ENCODE measurements around the gene CDC45. TPM values are rescaled to one million over a fixed set of nuclear protein-coding genes. Genes with fewer than 3 reads are reported as not detected.

The CDC45 gene
- total and polyA plus RNA-seq, 9 donors = 0.46 to 2.2 (median 1.1) TPM; not detected in 3

- Histone ChIP-seq H3K27ac (no peak overlapping the region), H3K4me1 (ENCODE audit: insufficient read depth) (no peaks in the 10 kb centered on the region), H3K9me3 (no peaks in the 10 kb centered on the region), H3K27me3 (no peaks in the 10 kb centered on the region), H3K36me3 (no peaks in the 10 kb centered on the region), H3K4me3 (peak overlapping the region; percentile 11)
- TF ChIP-seq POLR2A (IDR thresholded peaks at IDR 0.05) (no peak), EP300 (IDR thresholded peaks at IDR 0.05) (no peak)
- TF ChIP-seq, protein P1, sequence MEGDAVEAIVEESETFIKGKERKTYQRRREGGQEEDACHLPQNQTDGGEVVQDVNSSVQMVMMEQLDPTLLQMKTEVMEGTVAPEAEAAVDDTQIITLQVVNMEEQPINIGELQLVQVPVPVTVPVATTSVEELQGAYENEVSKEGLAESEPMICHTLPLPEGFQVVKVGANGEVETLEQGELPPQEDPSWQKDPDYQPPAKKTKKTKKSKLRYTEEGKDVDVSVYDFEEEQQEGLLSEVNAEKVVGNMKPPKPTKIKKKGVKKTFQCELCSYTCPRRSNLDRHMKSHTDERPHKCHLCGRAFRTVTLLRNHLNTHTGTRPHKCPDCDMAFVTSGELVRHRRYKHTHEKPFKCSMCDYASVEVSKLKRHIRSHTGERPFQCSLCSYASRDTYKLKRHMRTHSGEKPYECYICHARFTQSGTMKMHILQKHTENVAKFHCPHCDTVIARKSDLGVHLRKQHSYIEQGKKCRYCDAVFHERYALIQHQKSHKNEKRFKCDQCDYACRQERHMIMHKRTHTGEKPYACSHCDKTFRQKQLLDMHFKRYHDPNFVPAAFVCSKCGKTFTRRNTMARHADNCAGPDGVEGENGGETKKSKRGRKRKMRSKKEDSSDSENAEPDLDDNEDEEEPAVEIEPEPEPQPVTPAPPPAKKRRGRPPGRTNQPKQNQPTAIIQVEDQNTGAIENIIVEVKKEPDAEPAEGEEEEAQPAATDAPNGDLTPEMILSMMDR (IDR thresholded peaks at IDR 0.05) = no peak
- WGBS, 3 donors = 58 to 73% (median 66%) methylated on average over 14 to 16 of the region's 16 CpGs
- DNase-seq = no peak
- intact Hi-C loops (cut with DNase I) = no loop called here
Measured at GRCh38 chr22:19522190-19522880, 42.6 kb downstream of the CDC45 start.

GRCh38 chr22:19522881-19523239 is 43.1 kb downstream of the CDC45 start:
- TF ChIP-seq POLR2A (IDR thresholded peaks at IDR 0.05) = no peak
- TF ChIP-seq, protein P1 (IDR thresholded peaks at IDR 0.05) = no peak
- TF ChIP-seq EP300 (IDR thresholded peaks at IDR 0.05) = no peak
- intact Hi-C loops (cut with DNase I) = no loop called here
- no peaks in the 10 kb centered on the region for H3K4me1 ChIP-seq (ENCODE audit: insufficient read depth)
- no peaks in the 10 kb centered on the region for H3K36me3 ChIP-seq
- no peak overlapping the region for H3K27ac ChIP-seq
- no peak for DNase-seq
- 15 to 30% (median 21%) methylated on average over 9 of the region's 9 CpGs for WGBS, 3 donors
- H3K9me3 ChIP-seq = no peaks in the 10 kb centered on the region
- H3K27me3 ChIP-seq = no peaks in the 10 kb centered on the region
- peak overlapping the region; percentile 20 for H3K4me3 ChIP-seq

DNA sequence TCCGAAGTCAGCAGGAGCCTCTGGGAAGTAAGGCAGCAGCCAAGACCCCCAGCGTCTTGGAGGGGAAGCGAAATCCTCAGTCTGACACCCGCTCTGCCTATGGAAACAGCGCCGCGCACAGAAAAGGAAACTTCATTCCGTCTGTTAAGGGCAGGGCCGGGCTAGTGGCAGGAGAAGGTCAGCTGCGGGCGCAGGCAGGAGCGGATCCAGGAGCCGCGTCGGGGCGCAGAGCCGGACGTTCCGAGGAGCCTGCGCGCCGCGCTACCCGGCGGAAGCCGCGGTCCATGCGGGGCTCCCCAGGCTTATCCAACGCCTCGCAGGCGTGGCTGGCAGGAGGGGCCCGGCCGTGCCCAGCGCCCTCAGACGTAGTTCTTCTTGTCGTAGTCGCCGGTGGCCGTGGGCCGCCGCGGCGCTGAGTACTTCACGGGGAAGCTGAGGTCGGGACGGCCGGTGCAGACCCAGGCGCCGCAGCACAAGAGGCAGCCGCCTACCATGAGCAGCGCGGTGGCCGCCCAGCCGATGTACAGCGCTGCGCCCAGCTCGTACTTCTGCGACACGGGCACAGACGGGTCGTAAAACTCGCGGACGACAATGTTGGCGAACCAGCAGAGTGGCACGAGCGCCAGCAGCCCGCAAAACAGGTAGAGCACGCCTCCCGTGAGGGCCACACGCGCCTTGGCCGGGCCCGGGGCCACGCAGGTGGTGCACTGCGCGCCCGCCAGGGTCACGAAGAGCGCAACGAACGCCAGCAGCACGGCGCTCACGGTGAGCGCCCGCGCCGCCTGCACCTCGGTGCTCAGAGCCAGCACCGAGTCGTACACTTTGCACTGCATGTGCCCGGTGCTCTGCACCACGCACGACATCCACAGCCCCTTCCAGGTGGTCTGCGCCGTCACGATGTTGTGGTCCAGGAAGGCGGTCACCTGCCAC is 43.8 kb downstream of the CDC45 start:
- H3K4me1 ChIP-seq (ENCODE audit: insufficient read depth) = no peaks in the 10 kb centered on the region
- no peak overlapping the region for H3K27ac ChIP-seq
- DNase-seq = no peak
- H3K9me3 ChIP-seq = no peaks in the 10 kb centered on the region
- H3K36me3 ChIP-seq = no peaks in the 10 kb centered on the region
- intact Hi-C loops (cut with DNase I) = no loop called here
- H3K4me3 ChIP-seq = peak overlapping the region; percentile 20
- no peaks in the 10 kb centered on the region for H3K27me3 ChIP-seq
- TF ChIP-seq EP300 (IDR thresholded peaks at IDR 0.05) (no peak), POLR2A (IDR thresholded peaks at IDR 0.05) (no peak)
- TF ChIP-seq, protein P1 (IDR thresholded peaks at IDR 0.05) = no peak
- WGBS, 3 donors = 1 to 2% (median 1%) methylated on average over 90 to 99 of the region's 99 CpGs

- H3K36me3 ChIP-seq = no peaks in the 10 kb centered on the region
- 2 to 4% (median 2%) methylated on average over 29 to 69 of the region's 69 CpGs for WGBS, 3 donors
- intact Hi-C loops (cut with DNase I) = no loop called here
- no peaks in the 10 kb centered on the region for H3K27me3 ChIP-seq
- TF ChIP-seq POLR2A (IDR thresholded peaks at IDR 0.05) (no peak), EP300 (IDR thresholded peaks at IDR 0.05) (no peak)
- TF ChIP-seq, protein P1 (IDR thresholded peaks at IDR 0.05) = no peak
- H3K27ac ChIP-seq = peak within 1 kb of the TSS in 1 of 2 donors; percentile 5
- peak in 2 of 5 donors; percentile 30 for DNase-seq
- peak within 1 kb of the TSS; percentile 20 for H3K4me3 ChIP-seq
- H3K9me3 ChIP-seq = no peaks in the 10 kb centered on the region
- no peaks in the 10 kb centered on the region for H3K4me1 ChIP-seq (ENCODE audit: insufficient read depth)
Measured at GRCh38 chr22:19524170-19525115, 44.7 kb downstream of the CDC45 start, which contains the start of gene CLDN5. CLDN5 (minus strand) TSS chr22:19524410; CDS start chr22:19524255, 155 bp downstream.

Measured in ovary (tissue), 9 donors.